RWPE1 (cell line): Measurements from ENCODE around the gene SLC9A9.

Experiments
- CTCF ChIA-PET: fragments of 350-600 bp; sonication (Branson Sonifier 250); formaldehyde crosslinking; extraction: SDS; loops from one replicate; lab custom pipeline; 2021; lab: Yijun Ruan, JAX
- POLR2A ChIA-PET: fragments of 400-600 bp; formaldehyde crosslinking; extraction: SDS; loops from one replicate; lab custom pipeline; 2020; ENCODE audit warnings: antibody characterized with exemption; ENCODE audit not compliant: low non-redundant PET; lab: Yijun Ruan, JAX
- DNase-seq: peaks from one replicate; pipeline ENCODE4 v3.0.0; 2012; ENCODE audit warnings: low spot score
- H3K27ac ChIP-seq: fragments of 450-650 bp; 2 replicates; pipeline ENCODE4 v1.5.1; 2017
- TF ChIP-seq, protein P1 (sequence below): fragments of 450-650 bp; conservative IDR thresholded peaks from 2 replicates; pipeline ENCODE4 v1.5.1; 2017; ENCODE audit warnings: low read depth, mild to moderate bottlenecking

SLC9A9 gene

DNA sequence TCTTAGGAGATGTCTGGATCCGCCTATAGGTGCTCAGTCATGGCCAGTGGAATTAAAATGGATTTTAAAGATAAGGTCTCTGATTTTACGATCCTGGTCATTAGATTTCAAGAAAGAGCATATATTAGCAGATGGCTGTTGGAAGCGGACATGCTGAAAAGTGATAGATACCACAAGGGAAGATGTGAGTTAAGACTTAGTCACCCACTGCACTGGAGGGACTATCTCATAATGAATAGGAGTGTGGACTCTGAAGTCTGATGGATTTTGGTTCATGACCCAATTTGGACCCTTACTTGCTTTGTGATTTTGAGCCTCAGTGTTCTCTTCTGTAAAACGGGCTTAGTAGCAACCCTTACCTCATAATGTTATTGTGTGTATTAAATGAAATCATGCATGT is 514.0 kb downstream of the SLC9A9 start:
- no peak for DNase-seq
- no peak overlapping the region for H3K27ac ChIP-seq
- ChIA-PET POLR2A (no interaction called here), CTCF (no interaction called here)
- TF ChIP-seq, protein P1, sequence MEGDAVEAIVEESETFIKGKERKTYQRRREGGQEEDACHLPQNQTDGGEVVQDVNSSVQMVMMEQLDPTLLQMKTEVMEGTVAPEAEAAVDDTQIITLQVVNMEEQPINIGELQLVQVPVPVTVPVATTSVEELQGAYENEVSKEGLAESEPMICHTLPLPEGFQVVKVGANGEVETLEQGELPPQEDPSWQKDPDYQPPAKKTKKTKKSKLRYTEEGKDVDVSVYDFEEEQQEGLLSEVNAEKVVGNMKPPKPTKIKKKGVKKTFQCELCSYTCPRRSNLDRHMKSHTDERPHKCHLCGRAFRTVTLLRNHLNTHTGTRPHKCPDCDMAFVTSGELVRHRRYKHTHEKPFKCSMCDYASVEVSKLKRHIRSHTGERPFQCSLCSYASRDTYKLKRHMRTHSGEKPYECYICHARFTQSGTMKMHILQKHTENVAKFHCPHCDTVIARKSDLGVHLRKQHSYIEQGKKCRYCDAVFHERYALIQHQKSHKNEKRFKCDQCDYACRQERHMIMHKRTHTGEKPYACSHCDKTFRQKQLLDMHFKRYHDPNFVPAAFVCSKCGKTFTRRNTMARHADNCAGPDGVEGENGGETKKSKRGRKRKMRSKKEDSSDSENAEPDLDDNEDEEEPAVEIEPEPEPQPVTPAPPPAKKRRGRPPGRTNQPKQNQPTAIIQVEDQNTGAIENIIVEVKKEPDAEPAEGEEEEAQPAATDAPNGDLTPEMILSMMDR: no peak

DNA sequence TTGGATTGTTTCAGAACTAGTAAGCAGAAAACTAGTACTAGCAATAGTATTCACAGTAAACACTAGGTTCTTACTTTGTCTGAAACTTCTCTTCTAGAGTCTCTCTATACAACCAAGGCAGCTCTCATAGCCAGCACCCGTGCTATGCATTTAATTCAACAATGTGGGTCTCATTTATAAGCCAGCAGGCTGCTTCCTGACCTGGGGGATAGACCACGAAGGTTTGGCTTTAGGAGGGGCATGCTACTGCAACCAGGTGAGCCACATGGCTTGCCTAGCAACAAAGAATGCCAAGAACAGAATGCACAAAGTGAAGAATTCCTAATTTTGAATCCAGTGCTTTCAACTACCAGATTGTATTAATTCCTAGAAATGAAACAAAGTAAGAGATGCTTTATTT is 514.9 kb downstream of the SLC9A9 start:
- CTCF ChIA-PET: no interaction called here
- POLR2A ChIA-PET: interaction anchor here (0.6 kb wide), 1 partner anchor 15 kb away, joined by 3 read pairs; no protein-coding TSS in a partner anchor
- no peak for DNase-seq
- TF ChIP-seq, protein P1: no peak
- no peak overlapping the region for H3K27ac ChIP-seq

DNA sequence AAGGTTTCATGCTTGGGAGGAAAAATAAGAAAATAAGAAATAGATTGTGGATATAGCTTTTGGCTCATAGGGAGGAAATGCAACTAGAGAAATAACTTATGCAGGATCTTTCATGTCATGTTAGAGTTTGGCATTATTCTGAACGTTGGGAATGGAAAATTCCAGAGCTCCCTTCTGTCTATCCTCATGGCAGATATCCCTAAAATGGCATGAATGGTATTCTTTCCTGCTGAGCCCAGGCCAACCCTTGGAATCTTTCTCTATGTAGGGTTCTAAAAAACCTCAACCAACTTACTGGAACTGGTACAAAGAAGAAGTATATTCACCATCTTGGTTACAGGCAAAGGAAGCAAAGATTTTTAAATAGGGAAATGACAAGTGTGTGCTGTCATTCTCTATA is 516.2 kb downstream of the SLC9A9 start:
- CTCF ChIA-PET: no interaction called here
- TF ChIP-seq, protein P1: no peak
- POLR2A ChIA-PET: no interaction called here
- no peak for DNase-seq
- no peak overlapping the region for H3K27ac ChIP-seq

DNA sequence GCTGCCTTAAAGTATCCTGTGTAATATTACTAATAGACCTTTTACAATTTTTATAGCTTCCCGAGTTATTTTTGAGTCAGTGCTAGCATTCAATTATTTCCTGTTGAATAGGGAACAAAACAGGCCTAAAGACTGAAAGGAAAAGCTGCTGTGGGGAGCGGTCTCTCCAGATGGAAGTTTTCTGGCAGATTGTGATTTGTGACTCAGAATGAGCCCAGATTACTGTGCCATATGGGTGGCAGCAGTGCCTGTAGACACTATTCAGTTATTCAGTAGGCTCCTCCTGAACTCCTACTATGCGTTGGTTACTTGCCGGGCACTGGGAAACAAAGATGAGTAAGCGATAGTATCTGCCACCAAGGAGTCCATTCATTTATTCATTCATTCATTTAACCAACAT is 516.9 kb downstream of the SLC9A9 start:
- no peak for DNase-seq
- ChIA-PET POLR2A (no interaction called here), CTCF (no interaction called here)
- no peak overlapping the region for H3K27ac ChIP-seq
- TF ChIP-seq, protein P1: no peak

DNA sequence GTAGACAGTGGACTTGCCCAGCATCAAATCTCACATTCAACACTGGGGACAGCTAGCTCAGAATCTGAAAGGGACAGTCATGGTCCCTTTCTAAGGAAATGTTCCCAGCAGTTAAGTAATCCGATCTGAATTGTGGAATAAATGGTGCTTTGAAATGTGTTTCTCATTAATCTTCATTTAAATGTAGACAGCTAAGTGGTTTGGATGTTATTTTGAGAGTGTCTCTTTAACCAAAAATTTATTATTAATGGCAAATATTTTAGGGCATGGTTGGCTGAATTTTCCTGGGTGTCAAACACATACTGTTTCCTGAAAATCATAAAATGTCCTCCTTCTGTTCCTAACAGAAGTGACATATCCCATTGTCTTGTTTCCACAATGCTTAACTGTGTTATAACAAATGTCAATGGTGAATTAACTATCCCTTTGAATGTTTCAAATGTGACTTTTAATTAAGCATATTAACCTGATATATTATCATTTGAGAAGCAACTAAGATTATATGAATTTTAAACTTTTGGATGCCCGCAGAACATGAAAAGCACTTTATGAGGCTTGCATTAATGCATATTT is 517.9 kb downstream of the SLC9A9 start:
- POLR2A ChIA-PET: no interaction called here
- TF ChIP-seq, protein P1: no peak
- no peak for DNase-seq
- H3K27ac ChIP-seq: no peak overlapping the region
- CTCF ChIA-PET: no interaction called here

DNA sequence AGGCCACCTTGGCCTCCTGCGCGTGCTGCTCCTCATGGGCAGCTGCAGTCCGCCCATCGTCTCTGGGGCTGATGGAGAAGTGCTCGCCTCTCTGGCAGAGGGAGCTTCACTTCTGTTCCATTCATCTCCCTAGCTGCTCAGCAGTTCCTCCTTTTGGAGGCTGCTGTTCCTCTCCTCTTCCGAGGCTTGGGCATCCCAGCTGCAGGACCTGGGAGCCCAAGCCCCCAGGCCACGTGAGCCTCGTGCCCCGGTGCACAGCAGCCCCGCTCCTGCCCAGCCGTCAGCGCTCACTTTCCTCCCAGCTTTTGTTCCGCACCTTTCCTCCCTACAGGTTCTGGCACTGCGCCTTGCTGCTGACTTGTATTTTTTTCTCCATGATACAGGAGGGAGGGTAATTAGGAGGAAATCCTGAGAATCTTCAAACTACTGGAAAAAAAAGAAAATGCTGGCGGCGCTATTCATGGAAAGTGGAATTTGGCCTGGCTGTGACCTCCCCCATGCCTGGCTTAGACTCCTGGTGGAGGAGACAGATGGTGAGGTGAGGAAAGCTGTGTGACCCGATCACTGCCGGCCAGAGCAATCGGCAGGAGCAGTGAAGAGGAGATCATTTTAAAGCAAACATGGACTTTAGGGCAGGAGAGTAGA is 518.6 kb downstream of the SLC9A9 start:
- no peak for DNase-seq
- H3K27ac ChIP-seq: no peak overlapping the region
- ChIA-PET POLR2A (no interaction called here), CTCF (no interaction called here)
- TF ChIP-seq, protein P1: no peak
